A172 (cell line): Measurements from ENCODE around the gene LRG1. TPM values are rescaled to one million over a fixed set of nuclear protein-coding genes. Genes with fewer than 3 reads are reported as not detected.

ENCODE experiments used
- DNase-seq: peaks from one replicate; pipeline ENCODE4 v3.0.0-alpha.2; 2015; ENCODE audit warnings: low spot score
- total RNA-seq: library from RNA; depleted of rRNA; stranded (reverse); fragments of >200 nt; shearing (Covaris generic); gene quantifications from 2 replicates; pipeline ENCODE4 v1.2.3, GENCODE V29; 2014; rRNA removed

LRG1 gene
- 0.09 and 0.10 TPM in 2 replicates for total RNA-seq

GRCh38 chr19:4539693-4540581 lies at the start of gene LRG1:
Gene LRG1, minus strand, starts transcription at chr19:4540036. Its CDS starts 23 bp downstream, at chr19:4540013.
- no peak for DNase-seq

- no peak for DNase-seq
These were observed 48.5 kb upstream of the LRG1 start for GRCh38 chr19:4588291-4588761.

- DNase-seq: no peak
These were observed 47.7 kb upstream of the LRG1 start for GRCh38 chr19:4587527-4587926.

GRCh38 chr19:4586691-4587090 lies 46.9 kb upstream of the LRG1 start:
- DNase-seq: no peak

- no peak for DNase-seq
These were observed 46.4 kb upstream of the LRG1 start for GRCh38 chr19:4586245-4586644.

GRCh38 chr19:4585556-4585955 lies 45.7 kb upstream of the LRG1 start:
- no peak for DNase-seq

- DNase-seq: no peak
These were observed 45.0 kb upstream of the LRG1 start for GRCh38 chr19:4584670-4585460.

GRCh38 chr19:4583961-4584669 lies 44.3 kb upstream of the LRG1 start:
- DNase-seq: no peak

GRCh38 chr19:4582980-4583842 lies 43.4 kb upstream of the LRG1 start:
- DNase-seq: peak; percentile 87

- no peak for DNase-seq
These were observed 42.1 kb upstream of the LRG1 start for GRCh38 chr19:4581666-4582553.

GRCh38 chr19:4580961-4581665 lies 41.3 kb upstream of the LRG1 start:
- DNase-seq: no peak

GRCh38 chr19:4580021-4580901 lies 40.4 kb upstream of the LRG1 start:
- DNase-seq: no peak

GRCh38 chr19:4579389-4579788 lies 39.6 kb upstream of the LRG1 start:
- no peak for DNase-seq

- DNase-seq: no peak
These were observed 38.9 kb upstream of the LRG1 start for GRCh38 chr19:4578552-4579248.

GRCh38 chr19:4577020-4577782 lies 37.4 kb upstream of the LRG1 start:
- DNase-seq: peak; percentile 40

GRCh38 chr19:4576016-4576933 lies 36.4 kb upstream of the LRG1 start:
- peak; percentile 66 for DNase-seq
